Esophagus squamous epithelium (tissue), 5 donors: Measurements from ENCODE around the gene UGP2. TPM values are rescaled to one million over a fixed set of nuclear protein-coding genes. Genes with fewer than 3 reads are reported as not detected.

Experiments
- DNase-seq: peaks from one replicate; lab custom pipeline; 2025; lab: John Stamatoyannopoulos, UW
- H3K27ac ChIP-seq, 4 donors: fragments of 200-600 bp; sonication (generic); one replicate each; pipeline ENCODE4 v1.5.1; 2016 to 2019; ENCODE audit warnings: mild to moderate bottlenecking in 1 of 4
- H3K27me3 ChIP-seq, 4 donors: fragments of 200-600 bp; sonication (generic); 1 replicate in 3 of 4; 2 replicates in 1 of 4; pipeline versions ENCODE4 v1.5.1 to v1.6.0; 2017 to 2021; ENCODE audit warnings: antibody characterized with exemption in 1 of 4
- H3K36me3 ChIP-seq, 3 donors: fragments of 200-600 bp; sonication (generic); one replicate each; pipeline ENCODE4 v1.5.1; 2016 to 2019
- H3K4me1 ChIP-seq, 3 donors: fragments of 200-600 bp; sonication (generic); one replicate each; pipeline ENCODE4 v1.5.1; 2017 to 2019
- H3K4me3 ChIP-seq, 4 donors: fragments of 200-600 bp; sonication (generic); 1 replicate in 3 of 4; 2 replicates in 1 of 4; pipeline ENCODE4 v1.5.1; 2016 to 2019; ENCODE audit warnings: mild to moderate bottlenecking in 2 of 4, moderate library complexity in 1 of 4
- H3K9me3 ChIP-seq, 3 donors: fragments of 200-600 bp; sonication (generic); one replicate each; pipeline ENCODE4 v1.5.1; 2016 to 2019
- CTCF ChIP-seq, 6 experiments: fragments of 450-650 bp in 4 of 6; fragments of 200-600 bp in 2 of 6; sonication (generic) in 2 of 6; IDR thresholded peaks; one replicate each; pipeline ENCODE4 v1.5.1; 2016 to 2019; ENCODE audit warnings: antibody characterized with exemption in 6 of 6, mild to moderate bottlenecking in 4 of 6, moderate library complexity in 4 of 6
- POLR2A ChIP-seq, 4 donors: fragments of 450-650 bp; IDR thresholded peaks; one replicate each; pipeline ENCODE4 v1.6.1; 2017; ENCODE audit warnings: antibody characterized with exemption in 4 of 4, mild to moderate bottlenecking in 4 of 4, moderate library complexity in 3 of 4
- WGBS, 2 donors: methylation state at CpG; one replicate each; pipeline ENCODE4 v1.1.5; 2018; 5-methylcytosine and 5-hydroxymethylcytosine counted together
- intact Hi-C: fragments of 100-400 bp; cut with DNase I; formaldehyde crosslinking; loops from one replicate; pipeline ENCODE4 v1.15.0; 2022
- total RNA-seq, 4 donors: library from RNA; depleted of rRNA; stranded (reverse); fragments of >200 nt; gene quantifications; one replicate each; pipeline ENCODE4 v1.1.0, GENCODE V29; 2016
- donor health status: DM: yes; HTN: yes; CAD: no.

Gene UGP2
- total RNA-seq, 4 donors from 2014 or later, result 70.1 to 110 (median 99.5) TPM

DNA sequence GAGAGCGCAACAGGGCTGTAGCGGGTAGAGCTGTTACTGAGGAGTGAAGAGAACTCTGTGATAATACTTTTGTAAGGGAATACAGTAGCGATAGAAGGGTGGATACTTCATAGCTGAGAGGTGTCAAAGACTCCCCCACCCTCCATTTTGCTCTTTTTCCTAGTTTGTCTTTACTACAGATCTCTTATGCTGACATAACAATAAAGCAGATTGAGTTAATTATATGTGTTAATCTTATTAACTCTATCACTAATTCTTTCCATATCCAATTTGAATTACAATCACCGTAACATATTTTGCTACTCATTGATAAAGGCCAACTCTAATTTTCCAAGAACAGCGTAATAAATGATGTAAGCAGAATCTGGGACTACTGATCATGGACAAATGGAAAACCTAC is 57.1 kb downstream of the UGP2 start:
- Histone ChIP-seq H3K4me3 (no peak overlapping the region), H3K36me3 (peaks cover 0 to 98% (median 0%) of the 10 kb centered on the region in 3 donors), H3K27ac (no peak overlapping the region), H3K27me3 (no peaks in the 10 kb centered on the region), H3K9me3 (peaks cover 0 to 17% (median 7%) of the 10 kb centered on the region in 3 donors), H3K4me1 (no peaks in the 10 kb centered on the region)
- intact Hi-C loops, result no loop called here
- DNase-seq, result no peak
- 92 to 96% methylated on average over 5 of the region's 5 CpGs for WGBS, 2 donors
- TF ChIP-seq POLR2A (IDR thresholded peaks at IDR 0.05) (no peak), CTCF (IDR thresholded peaks at IDR 0.05) (no peak)

- Histone ChIP-seq H3K27ac (no peak overlapping the region), H3K4me1 (no peaks in the 10 kb centered on the region), H3K36me3 (peaks cover 0 to 94% (median 0%) of the 10 kb centered on the region in 3 donors), H3K9me3 (peaks cover 0 to 17% (median 7%) of the 10 kb centered on the region in 3 donors), H3K27me3 (no peaks in the 10 kb centered on the region), H3K4me3 (no peak overlapping the region)
- intact Hi-C loops, result no loop called here
- TF ChIP-seq CTCF (IDR thresholded peaks at IDR 0.05) (no peak), POLR2A (IDR thresholded peaks at IDR 0.05) (no peak)
- 88 to 90% methylated on average over 1 of the region's 1 CpG for WGBS, 2 donors
- no peak for DNase-seq
Observed at GRCh38 chr2:63899639-63900038, 57.9 kb downstream of the UGP2 start.

GRCh38 chr2:63902149-63902548 is 60.5 kb downstream of the UGP2 start:
- intact Hi-C loops, result no loop called here
- TF ChIP-seq CTCF (IDR thresholded peaks at IDR 0.05), result no peak
- TF ChIP-seq POLR2A (IDR thresholded peaks at IDR 0.05), result no peak
- H3K36me3 ChIP-seq, result peaks cover 0 to 88% (median 0%) of the 10 kb centered on the region in 3 donors

GRCh38 chr2:63903003-63903402 is 61.3 kb downstream of the UGP2 start:
- H3K36me3 ChIP-seq, result peaks cover 0 to 88% (median 0%) of the 10 kb centered on the region in 3 donors
- intact Hi-C loops, result no loop called here

More at GRCh38 chr2:63902149-63902548, 60.5 kb downstream of the UGP2 start:
- Histone ChIP-seq H3K27me3 (no peaks in the 10 kb centered on the region), H3K4me3 (no peak overlapping the region), H3K27ac (no peak overlapping the region), H3K4me1 (no peaks in the 10 kb centered on the region), H3K9me3 (peaks cover 0 to 25% (median 7%) of the 10 kb centered on the region in 3 donors)
- DNase-seq, result no peak

GRCh38 chr2:63914311-63914710 is 72.6 kb downstream of the UGP2 start:
- DNase-seq, result no peak
- Histone ChIP-seq H3K36me3 (peaks cover 0 to 94% (median 2%) of the 10 kb centered on the region in 3 donors), H3K27me3 (no peaks in the 10 kb centered on the region), H3K4me3 (no peak overlapping the region), H3K4me1 (no peaks in the 10 kb centered on the region), H3K27ac (no peak overlapping the region), H3K9me3 (no peaks in the 10 kb centered on the region)
- WGBS, 2 donors, result 92 to 94% methylated on average over 1 of the region's 1 CpG
- intact Hi-C loops, result no loop called here
- no peak for TF ChIP-seq CTCF (IDR thresholded peaks at IDR 0.05)
- TF ChIP-seq POLR2A (IDR thresholded peaks at IDR 0.05), result no peak

More at GRCh38 chr2:63903003-63903402, 61.3 kb downstream of the UGP2 start:
- Histone ChIP-seq H3K9me3 (peaks cover 0 to 25% (median 7%) of the 10 kb centered on the region in 3 donors), H3K4me1 (no peaks in the 10 kb centered on the region), H3K27me3 (no peaks in the 10 kb centered on the region), H3K27ac (no peak overlapping the region), H3K4me3 (no peak overlapping the region)
- 84 to 90% methylated on average over 2 of the region's 2 CpGs for WGBS, 2 donors
- DNase-seq, result no peak
- no peak for TF ChIP-seq POLR2A (IDR thresholded peaks at IDR 0.05)
- no peak for TF ChIP-seq CTCF (IDR thresholded peaks at IDR 0.05)
